WTC11 (cell line): ENCODE measurements around the gene CDK6. TPM values are rescaled to one million over a fixed set of nuclear protein-coding genes. Genes with fewer than 3 reads are reported as not detected.

Experiments
- ATAC-seq: fragments of 200-7000 bp; cut with Tn5 transposase; 2 replicates; pipeline ENCODE4 v1.10.0; 2021; ENCODE audit warnings: mild to moderate bottlenecking, moderate library complexity
- CTCF ChIA-PET: fragments of 300-600 bp; sonication (Branson Sonifier 250); formaldehyde crosslinking; loops from one replicate; lab custom pipeline; 2021; ENCODE audit warnings: antibody characterized with exemption; lab: Charles Lee
- POLR2A ChIA-PET: fragments of 350-600 bp; sonication (Branson Sonifier 250); formaldehyde crosslinking; loops from one replicate; lab custom pipeline; 2021; ENCODE audit warnings: antibody characterized with exemption; lab: Charles Lee
- DNase-seq: peaks from one replicate; pipeline ENCODE4 v3.0.0; 2021; ENCODE audit warnings: low spot score
- H3K27ac Mint-ChIP-seq: 2 replicates; pipeline ENCODE4 v1.8.0; 2021; ENCODE audit warnings: mixed read lengths
- H3K27me3 Mint-ChIP-seq: 2 replicates; pipeline ENCODE4 v1.8.0; 2021; ENCODE audit warnings: low read depth, mild to moderate bottlenecking, moderate library complexity, mixed read lengths
- H3K36me3 Mint-ChIP-seq: 2 replicates; pipeline ENCODE4 v1.8.0; 2021; ENCODE audit warnings: mixed read lengths
- H3K4me1 Mint-ChIP-seq: 2 replicates; pipeline ENCODE4 v1.8.0; 2022; ENCODE audit warnings: mixed read lengths
- H3K4me3 Mint-ChIP-seq: 2 replicates; pipeline ENCODE4 v1.8.0; 2021; ENCODE audit warnings: mild to moderate bottlenecking, moderate library complexity, mixed read lengths
- H3K9me3 Mint-ChIP-seq: 2 replicates; pipeline ENCODE4 v1.8.0; 2021; ENCODE audit warnings: mixed read lengths
- CREB1 ChIP-seq: sonication (generic); formaldehyde crosslinking; IDR thresholded peaks from 2 replicates; pipeline ENCODE4 v1.8.0; 2023; ENCODE audit warnings: mild to moderate bottlenecking, missing genetic modification reagents
- FOXK1 ChIP-seq: sonication (generic); formaldehyde crosslinking; IDR thresholded peaks from 2 replicates; pipeline ENCODE4 v1.8.0; 2022; ENCODE audit warnings: mild to moderate bottlenecking, moderate library complexity, missing genetic modification reagents
- GTF2I ChIP-seq: fragments of 250-450 bp; sonication (Bioruptor Pico); conservative IDR thresholded peaks from 2 replicates; pipeline ENCODE4 v1.4.0; 2021; ENCODE audit warnings: mild to moderate bottlenecking
- MYBL2 ChIP-seq: sonication (generic); formaldehyde crosslinking; IDR thresholded peaks from 2 replicates; pipeline ENCODE4 v1.8.1; 2023; ENCODE audit warnings: mild to moderate bottlenecking, moderate library complexity, missing genetic modification reagents
- NFE2L1 ChIP-seq: sonication (generic); formaldehyde crosslinking; IDR thresholded peaks from 2 replicates; pipeline ENCODE4 v1.8.1; 2023; ENCODE audit warnings: missing genetic modification reagents
- SMAD4 ChIP-seq: sonication (generic); formaldehyde crosslinking; IDR thresholded peaks from 2 replicates; pipeline ENCODE4 v1.8.0; 2022; ENCODE audit warnings: mild to moderate bottlenecking, missing genetic modification reagents
- TEAD4 ChIP-seq: sonication (generic); formaldehyde crosslinking; IDR thresholded peaks from 2 replicates; pipeline ENCODE4 v1.8.0; 2022; ENCODE audit warnings: mild to moderate bottlenecking, missing genetic modification reagents
- ZNF219 ChIP-seq: sonication (generic); formaldehyde crosslinking; IDR thresholded peaks from 2 replicates; pipeline ENCODE4 v1.8.0; 2023; ENCODE audit warnings: missing genetic modification reagents, mild to moderate bottlenecking, borderline replicate concordance
- total RNA-seq: library from RNA; stranded (reverse); gene quantifications from 3 replicates; pipeline ENCODE4 v1.2.3, GENCODE V29; 2021
- TF ChIP-seq, protein P1 (sequence below): fragments of 250-450 bp; sonication (Bioruptor Pico); IDR thresholded peaks from 2 replicates; pipeline ENCODE4 v1.9.0; 2021; ENCODE audit warnings: mild to moderate bottlenecking, borderline replicate concordance
- TF ChIP-seq, protein P2 (sequence below): sonication (generic); formaldehyde crosslinking; IDR thresholded peaks from 2 replicates; pipeline ENCODE4 v1.8.0; 2023; ENCODE audit warnings: mild to moderate bottlenecking, missing genetic modification reagents
- TF ChIP-seq, protein P3 (sequence below): fragments of 250-450 bp; sonication (Bioruptor Pico); IDR thresholded peaks from 2 replicates; pipeline ENCODE4 v1.9.0; 2021; ENCODE audit warnings: mild to moderate bottlenecking
- TF ChIP-seq, protein P4 (sequence below): sonication (generic); formaldehyde crosslinking; IDR thresholded peaks from 2 replicates; pipeline ENCODE4 v1.8.0; 2022; ENCODE audit warnings: mild to moderate bottlenecking, missing genetic modification reagents
- TF ChIP-seq, protein P5 (sequence below): sonication (generic); formaldehyde crosslinking; IDR thresholded peaks from 2 replicates; pipeline ENCODE4 v1.8.1; 2023; ENCODE audit warnings: mild to moderate bottlenecking, missing genetic modification reagents

CDK6 gene
- total RNA-seq, 1 experiment from 2014 or later: 47.2 TPM

DNA sequence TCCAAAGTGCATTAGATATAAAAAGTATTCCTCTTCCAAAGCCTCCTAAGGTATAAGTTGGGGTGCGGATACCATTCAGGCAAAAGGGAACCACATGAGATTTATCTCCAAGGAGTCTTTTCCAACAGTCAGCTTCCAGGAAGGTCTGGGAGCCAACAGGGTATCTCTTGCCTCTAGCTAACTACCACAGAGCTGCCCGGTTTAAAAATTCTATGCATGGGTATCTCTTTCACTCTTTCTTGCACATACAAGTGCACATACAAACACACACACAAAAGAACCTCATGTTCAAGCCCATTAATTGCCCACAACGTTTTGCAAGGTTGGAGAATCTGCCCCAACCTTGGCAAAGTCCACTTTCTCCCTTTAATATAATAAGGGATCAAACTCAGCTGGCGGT, 80.7 kb downstream of the CDK6 start:
- Mint-ChIP-seq H3K27ac (peak overlapping the region; percentile 22; the same call in 1 of the 2 replicates), H3K27me3 (no peaks in the 10 kb centered on the region), H3K4me3 (no peak overlapping the region), H3K4me1 (peaks cover 76% of the 10 kb centered on the region), H3K36me3 (peaks cover 5% of the 10 kb centered on the region; the same call in 1 of the 2 replicates), H3K9me3 (peaks cover 8% of the 10 kb centered on the region)
- DNase-seq (no peak), ATAC-seq (no peak)
- no peak for TF ChIP-seq TEAD4
- no peak for TF ChIP-seq ZNF219
- TF ChIP-seq, protein P1, sequence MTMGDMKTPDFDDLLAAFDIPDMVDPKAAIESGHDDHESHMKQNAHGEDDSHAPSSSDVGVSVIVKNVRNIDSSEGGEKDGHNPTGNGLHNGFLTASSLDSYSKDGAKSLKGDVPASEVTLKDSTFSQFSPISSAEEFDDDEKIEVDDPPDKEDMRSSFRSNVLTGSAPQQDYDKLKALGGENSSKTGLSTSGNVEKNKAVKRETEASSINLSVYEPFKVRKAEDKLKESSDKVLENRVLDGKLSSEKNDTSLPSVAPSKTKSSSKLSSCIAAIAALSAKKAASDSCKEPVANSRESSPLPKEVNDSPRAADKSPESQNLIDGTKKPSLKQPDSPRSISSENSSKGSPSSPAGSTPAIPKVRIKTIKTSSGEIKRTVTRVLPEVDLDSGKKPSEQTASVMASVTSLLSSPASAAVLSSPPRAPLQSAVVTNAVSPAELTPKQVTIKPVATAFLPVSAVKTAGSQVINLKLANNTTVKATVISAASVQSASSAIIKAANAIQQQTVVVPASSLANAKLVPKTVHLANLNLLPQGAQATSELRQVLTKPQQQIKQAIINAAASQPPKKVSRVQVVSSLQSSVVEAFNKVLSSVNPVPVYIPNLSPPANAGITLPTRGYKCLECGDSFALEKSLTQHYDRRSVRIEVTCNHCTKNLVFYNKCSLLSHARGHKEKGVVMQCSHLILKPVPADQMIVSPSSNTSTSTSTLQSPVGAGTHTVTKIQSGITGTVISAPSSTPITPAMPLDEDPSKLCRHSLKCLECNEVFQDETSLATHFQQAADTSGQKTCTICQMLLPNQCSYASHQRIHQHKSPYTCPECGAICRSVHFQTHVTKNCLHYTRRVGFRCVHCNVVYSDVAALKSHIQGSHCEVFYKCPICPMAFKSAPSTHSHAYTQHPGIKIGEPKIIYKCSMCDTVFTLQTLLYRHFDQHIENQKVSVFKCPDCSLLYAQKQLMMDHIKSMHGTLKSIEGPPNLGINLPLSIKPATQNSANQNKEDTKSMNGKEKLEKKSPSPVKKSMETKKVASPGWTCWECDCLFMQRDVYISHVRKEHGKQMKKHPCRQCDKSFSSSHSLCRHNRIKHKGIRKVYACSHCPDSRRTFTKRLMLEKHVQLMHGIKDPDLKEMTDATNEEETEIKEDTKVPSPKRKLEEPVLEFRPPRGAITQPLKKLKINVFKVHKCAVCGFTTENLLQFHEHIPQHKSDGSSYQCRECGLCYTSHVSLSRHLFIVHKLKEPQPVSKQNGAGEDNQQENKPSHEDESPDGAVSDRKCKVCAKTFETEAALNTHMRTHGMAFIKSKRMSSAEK (CRISPR knock-in tag): no peak
- TF ChIP-seq, protein P2, sequence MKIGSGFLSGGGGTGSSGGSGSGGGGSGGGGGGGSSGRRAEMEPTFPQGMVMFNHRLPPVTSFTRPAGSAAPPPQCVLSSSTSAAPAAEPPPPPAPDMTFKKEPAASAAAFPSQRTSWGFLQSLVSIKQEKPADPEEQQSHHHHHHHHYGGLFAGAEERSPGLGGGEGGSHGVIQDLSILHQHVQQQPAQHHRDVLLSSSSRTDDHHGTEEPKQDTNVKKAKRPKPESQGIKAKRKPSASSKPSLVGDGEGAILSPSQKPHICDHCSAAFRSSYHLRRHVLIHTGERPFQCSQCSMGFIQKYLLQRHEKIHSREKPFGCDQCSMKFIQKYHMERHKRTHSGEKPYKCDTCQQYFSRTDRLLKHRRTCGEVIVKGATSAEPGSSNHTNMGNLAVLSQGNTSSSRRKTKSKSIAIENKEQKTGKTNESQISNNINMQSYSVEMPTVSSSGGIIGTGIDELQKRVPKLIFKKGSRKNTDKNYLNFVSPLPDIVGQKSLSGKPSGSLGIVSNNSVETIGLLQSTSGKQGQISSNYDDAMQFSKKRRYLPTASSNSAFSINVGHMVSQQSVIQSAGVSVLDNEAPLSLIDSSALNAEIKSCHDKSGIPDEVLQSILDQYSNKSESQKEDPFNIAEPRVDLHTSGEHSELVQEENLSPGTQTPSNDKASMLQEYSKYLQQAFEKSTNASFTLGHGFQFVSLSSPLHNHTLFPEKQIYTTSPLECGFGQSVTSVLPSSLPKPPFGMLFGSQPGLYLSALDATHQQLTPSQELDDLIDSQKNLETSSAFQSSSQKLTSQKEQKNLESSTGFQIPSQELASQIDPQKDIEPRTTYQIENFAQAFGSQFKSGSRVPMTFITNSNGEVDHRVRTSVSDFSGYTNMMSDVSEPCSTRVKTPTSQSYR (CRISPR knock-in tag): no peak
- TF ChIP-seq, protein P3, sequence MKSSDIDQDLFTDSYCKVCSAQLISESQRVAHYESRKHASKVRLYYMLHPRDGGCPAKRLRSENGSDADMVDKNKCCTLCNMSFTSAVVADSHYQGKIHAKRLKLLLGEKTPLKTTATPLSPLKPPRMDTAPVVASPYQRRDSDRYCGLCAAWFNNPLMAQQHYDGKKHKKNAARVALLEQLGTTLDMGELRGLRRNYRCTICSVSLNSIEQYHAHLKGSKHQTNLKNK (CRISPR knock-in tag): no peak
- no peak for TF ChIP-seq FOXK1 (CRISPR knock-in tag)
- TF ChIP-seq, protein P4, sequence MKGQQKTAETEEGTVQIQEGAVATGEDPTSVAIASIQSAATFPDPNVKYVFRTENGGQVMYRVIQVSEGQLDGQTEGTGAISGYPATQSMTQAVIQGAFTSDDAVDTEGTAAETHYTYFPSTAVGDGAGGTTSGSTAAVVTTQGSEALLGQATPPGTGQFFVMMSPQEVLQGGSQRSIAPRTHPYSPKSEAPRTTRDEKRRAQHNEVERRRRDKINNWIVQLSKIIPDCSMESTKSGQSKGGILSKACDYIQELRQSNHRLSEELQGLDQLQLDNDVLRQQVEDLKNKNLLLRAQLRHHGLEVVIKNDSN: no peak
- no peak for TF ChIP-seq GTF2I (CRISPR knock-in tag)
- CTCF ChIA-PET: interaction anchor here (0.5 kb wide), 1 partner anchor 1694 kb away, joined by 3 read pairs; no protein-coding TSS in a partner anchor
- POLR2A ChIA-PET: no interaction called here

DNA sequence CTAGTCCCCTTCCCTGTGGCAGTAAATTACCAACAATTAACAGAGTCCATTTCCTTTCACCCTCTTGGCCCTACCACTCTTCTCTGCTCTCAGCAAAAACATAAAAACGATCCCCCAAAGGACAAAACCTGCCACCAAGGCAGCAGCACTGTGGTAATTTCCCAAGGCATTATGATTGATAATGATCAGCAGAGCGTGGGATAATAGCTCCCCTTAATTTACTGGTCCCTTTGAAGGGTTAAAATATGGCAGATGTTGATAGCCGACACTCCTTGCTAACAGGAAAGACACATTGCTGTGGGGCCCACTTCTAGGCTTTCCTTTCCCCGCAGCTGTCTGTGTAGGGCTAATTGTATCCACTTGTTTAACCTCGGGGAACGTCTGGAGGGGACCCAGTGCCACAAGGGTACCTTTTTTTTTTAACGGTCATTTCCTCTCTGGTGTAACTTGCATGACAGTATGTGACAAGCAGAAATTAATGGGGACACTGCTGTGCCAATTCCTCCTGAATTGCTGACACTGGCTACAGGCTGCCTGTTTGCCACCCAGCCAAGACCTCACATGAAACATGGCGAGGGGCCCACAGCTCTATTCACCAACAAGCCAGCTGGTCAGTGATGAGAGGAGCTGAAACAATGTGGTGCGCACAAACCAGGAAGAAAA, 81.3 kb downstream of the CDK6 start:
- peaks cover 77% of the 10 kb centered on the region for H3K4me1 Mint-ChIP-seq
- H3K9me3 Mint-ChIP-seq: peaks cover 8% of the 10 kb centered on the region
- H3K27ac Mint-ChIP-seq: peak overlapping the region; percentile 66
- ATAC-seq (peak; percentile 49), DNase-seq (no peak)
- ChIA-PET POLR2A (no interaction called here), CTCF (interaction anchor here (0.5 kb wide), 1 partner anchor 1694 kb away, joined by 3 read pairs; no protein-coding TSS in a partner anchor)
- peaks cover 5% of the 10 kb centered on the region; the same call in 1 of the 2 replicates for H3K36me3 Mint-ChIP-seq
- no peaks in the 10 kb centered on the region for H3K27me3 Mint-ChIP-seq
- TF ChIP-seq, protein P5, sequence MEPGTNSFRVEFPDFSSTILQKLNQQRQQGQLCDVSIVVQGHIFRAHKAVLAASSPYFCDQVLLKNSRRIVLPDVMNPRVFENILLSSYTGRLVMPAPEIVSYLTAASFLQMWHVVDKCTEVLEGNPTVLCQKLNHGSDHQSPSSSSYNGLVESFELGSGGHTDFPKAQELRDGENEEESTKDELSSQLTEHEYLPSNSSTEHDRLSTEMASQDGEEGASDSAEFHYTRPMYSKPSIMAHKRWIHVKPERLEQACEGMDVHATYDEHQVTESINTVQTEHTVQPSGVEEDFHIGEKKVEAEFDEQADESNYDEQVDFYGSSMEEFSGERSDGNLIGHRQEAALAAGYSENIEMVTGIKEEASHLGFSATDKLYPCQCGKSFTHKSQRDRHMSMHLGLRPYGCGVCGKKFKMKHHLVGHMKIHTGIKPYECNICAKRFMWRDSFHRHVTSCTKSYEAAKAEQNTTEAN (CRISPR knock-in tag): no peak
- TF ChIP-seq NFE2L1: no peak
- TF ChIP-seq SMAD4: no peak
- TF ChIP-seq MYBL2 (CRISPR knock-in tag): no peak
- TF ChIP-seq CREB1 (CRISPR knock-in tag): no peak
- TF ChIP-seq, protein P4: no peak
- H3K4me3 Mint-ChIP-seq: no peak overlapping the region
